ENCODE data around the gene SLC22A12. TPM values are rescaled to one million over a fixed set of nuclear protein-coding genes. Genes with fewer than 3 reads are reported as not detected.
"Not testable (repeated sequence)": the region's sequence is repeated elsewhere in the genome, so short reads cannot be mapped to it uniquely, and the experiment has no call there.

Gene SLC22A12
- total RNA-seq, 1 donor from 2014 or later, result not detected

GRCh38 chr11:64581057-64581523 is 9.9 kb upstream of the SLC22A12 start:
- no peak for DNase-seq (ENCODE audit: missing footprints)

DNA sequence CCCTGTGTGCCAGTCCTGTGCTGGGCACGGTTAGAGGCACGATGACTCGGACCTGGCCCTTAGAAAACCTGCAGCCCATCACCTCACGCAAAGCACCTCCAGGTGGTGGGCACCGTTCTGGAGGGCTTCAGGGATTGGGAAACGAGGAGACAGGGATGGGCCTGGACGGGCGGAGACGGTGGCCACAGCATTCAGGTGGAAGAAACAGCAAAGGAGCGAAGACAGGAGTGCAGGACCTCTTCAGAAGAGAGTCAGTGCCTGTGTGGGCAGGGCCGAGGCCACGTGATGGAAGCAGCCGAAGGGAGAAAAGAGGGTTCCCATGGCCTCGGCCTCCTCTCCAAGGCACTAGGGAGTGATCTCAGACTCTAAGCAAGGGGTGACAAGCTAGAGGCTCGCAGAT is 8.1 kb upstream of the SLC22A12 start:
- DNase-seq (ENCODE audit: missing footprints), result no peak
- intact Hi-C loops (cut with DNase I), result no loop called here
- ATAC-seq, result no peak

More at GRCh38 chr11:64581057-64581523, 9.9 kb upstream of the SLC22A12 start:
- no peak for ATAC-seq
- intact Hi-C loops (cut with DNase I), result no loop called here

DNA sequence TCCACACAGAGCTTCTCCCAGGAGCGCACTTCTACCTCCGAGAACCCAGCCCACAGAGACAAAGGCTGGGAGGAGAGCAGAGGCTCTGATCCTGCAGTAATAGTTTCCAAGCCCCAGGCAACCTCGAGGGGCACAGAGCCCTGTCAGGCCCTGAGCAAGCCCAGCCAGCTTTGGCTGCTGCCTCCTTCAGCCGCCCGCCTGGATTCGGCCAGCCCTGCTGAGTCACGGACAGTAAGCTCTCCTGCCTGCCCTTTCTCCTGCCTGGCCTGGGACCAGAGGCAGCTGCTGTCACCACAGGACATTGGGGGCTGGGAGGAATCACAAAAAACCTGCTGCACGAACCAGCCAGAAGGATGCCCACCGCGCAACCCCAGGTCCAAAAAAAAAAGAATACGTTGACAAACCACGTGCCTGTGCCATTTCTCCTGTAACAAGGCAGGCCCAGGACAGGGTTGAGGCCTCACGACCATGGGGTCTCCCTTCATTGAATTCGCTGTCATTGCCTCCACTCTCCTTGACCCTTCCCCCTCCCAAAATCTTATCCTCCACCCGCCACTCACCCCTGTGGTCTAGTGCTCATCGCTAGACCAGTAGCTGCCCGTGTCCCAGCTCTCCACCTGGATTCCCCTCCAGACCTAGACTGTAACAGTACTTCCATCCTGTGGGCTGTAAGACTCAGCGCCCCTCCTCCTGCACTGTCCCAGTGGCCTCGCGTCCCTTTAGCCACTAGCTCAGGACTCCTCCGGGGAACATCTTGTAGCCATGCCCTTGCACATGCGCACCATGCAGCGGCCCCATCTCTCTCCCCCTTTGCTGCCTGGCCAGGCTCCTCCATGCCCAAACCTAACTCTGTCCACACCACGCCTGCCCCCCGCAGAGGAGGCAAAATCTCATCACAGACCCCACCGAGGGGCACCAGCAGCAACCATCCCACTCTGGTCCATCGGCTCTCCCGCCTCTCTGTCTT is 7.4 kb upstream of the SLC22A12 start:
- peak; percentile 67 for ATAC-seq
- DNase-seq (ENCODE audit: missing footprints), result peak; percentile 68
- intact Hi-C loops (cut with DNase I), result no loop called here

- no peak for ATAC-seq
- peak; percentile 22 for DNase-seq (ENCODE audit: missing footprints)
- intact Hi-C loops (cut with DNase I), result no loop called here
Observed at GRCh38 chr11:64585150-64585549, 5.9 kb upstream of the SLC22A12 start.

DNA sequence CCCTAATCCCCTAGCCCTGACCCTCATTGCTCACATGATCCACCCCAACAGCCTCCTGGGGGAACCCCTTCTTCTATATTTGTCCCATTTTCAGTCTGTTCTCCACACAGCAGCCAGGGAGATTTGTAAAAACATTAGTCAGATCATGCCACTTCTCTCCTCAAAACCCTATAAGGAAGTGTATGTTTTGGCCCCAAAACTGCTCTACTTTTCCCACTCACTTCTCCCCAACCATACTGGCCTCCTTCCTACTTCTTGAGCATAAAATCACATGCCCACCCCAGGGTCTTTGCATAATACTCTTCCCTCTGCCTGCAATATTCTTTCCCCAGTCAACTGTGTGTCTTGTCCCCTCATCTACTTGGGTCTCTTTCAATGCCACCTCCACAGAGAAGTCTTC is 4.7 kb upstream of the SLC22A12 start:
- ATAC-seq (no peak), DNase-seq (ENCODE audit: missing footprints) (no peak)
- intact Hi-C loops (cut with DNase I), result no loop called here

DNA sequence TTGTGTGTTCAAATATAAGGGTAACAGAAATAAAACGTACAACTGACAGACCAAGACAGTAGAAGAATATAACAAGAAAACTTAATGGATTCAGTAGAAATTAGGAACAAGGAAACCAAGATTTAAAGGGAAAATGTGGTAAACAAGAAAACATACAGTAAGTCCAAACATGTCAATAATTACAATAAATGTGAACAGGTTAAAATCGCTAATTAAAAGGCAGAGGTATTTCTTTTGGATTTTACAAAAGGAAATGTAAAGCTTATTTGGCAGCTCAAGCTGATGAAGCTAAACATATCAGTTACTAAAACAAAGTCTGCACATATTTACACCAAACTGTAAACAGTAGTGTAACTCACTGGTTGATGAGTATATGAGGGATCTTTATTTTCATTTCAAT is 2.3 kb upstream of the SLC22A12 start:
- no peak for DNase-seq (ENCODE audit: missing footprints)
- intact Hi-C loops (cut with DNase I), result no loop called here
- no peak for ATAC-seq

DNA sequence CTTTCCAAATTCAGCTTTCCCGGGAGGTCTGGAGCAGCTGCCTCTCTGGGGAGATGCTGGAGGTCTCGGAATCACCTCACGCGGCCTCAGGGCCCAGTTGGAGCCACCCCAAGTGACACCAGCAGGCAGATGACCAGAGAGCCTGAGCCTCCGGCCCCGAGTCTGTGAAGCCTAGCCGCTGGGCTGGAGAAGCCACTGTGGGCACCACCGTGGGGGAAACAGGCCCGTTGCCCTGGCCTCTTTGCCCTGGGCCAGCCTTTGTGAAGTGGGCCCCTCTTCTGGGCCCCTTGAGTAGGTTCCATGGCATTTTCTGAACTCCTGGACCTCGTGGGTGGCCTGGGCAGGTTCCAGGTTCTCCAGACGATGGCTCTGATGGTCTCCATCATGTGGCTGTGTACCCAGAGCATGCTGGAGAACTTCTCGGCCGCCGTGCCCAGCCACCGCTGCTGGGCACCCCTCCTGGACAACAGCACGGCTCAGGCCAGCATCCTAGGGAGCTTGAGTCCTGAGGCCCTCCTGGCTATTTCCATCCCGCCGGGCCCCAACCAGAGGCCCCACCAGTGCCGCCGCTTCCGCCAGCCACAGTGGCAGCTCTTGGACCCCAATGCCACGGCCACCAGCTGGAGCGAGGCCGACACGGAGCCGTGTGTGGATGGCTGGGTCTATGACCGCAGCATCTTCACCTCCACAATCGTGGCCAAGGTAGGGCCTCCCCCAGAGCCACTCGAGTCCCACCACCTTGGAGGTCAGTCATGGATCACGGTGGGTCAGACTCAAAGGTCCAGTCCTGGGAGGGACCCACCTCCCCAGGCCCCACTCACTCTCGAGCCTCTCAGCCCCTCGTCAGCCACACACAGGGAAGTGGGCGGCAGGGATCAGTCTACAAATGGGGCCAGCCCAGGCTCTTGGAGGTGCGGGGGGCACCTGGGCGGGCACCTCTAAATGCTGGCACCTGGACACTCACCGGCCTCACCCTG is 525 bp downstream of the SLC22A12 start:
- intact Hi-C loops (cut with DNase I), result no loop called here
- ATAC-seq (no peak), DNase-seq (ENCODE audit: missing footprints) (peak; percentile 50)

GRCh38 chr11:64592234-64592615 is 1.2 kb downstream of the SLC22A12 start:
- intact Hi-C loops (cut with DNase I), result no loop called here
- DNase-seq (ENCODE audit: missing footprints) (no peak), ATAC-seq (no peak)

- ATAC-seq (no peak), DNase-seq (ENCODE audit: missing footprints) (peak; percentile 44)
- intact Hi-C loops (cut with DNase I), result no loop called here
Observed at GRCh38 chr11:64592656-64593055, 1.6 kb downstream of the SLC22A12 start.

- DNase-seq (ENCODE audit: missing footprints) (peak; percentile 61), ATAC-seq (no peak)
- intact Hi-C loops (cut with DNase I), result no loop called here
Observed at GRCh38 chr11:64593156-64594105, 2.4 kb downstream of the SLC22A12 start.

DNA sequence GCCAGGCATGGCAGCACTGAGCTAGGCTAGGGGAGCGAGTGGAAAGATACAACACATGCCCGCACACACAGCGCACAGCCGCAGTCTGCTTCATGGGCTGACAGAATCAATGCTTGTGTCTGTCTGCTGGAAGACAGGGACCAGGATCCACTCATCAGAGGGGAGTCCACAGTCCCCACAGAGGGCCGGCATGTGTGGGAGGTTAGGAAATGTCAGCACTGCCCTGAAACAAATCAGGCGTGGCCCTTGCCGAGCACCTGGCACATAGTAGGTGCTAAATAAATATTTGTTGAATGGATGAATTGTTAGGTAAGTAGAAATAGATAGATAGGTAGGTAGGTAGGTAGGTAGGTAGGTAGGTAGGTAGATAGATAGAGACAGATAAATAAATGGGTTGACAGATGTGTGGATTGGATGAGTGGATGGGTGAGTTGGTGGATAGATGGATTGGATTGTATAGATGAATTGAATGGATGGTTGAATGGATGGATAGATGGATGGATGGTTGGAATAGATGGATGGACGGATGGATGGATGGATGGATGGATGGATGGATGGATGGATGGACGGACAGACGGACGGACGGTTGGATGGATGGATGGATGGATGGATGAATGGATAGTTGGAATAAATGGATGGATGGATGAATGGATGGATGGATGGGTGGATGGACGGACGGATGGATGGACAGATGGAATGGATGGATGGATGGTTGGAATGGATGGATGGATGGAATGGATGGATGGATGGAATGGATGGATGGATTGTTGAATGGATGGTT is 3.3 kb downstream of the SLC22A12 start:
- intact Hi-C loops (cut with DNase I), result no loop called here
- DNase-seq (ENCODE audit: missing footprints) (peak; percentile 27), ATAC-seq (no peak)

- DNase-seq (ENCODE audit: missing footprints); ATAC-seq: not testable (repeated sequence)
Observed at GRCh38 chr11:64595922-64596321, 4.9 kb downstream of the SLC22A12 start.

GRCh38 chr11:64597671-64598101 is 6.7 kb downstream of the SLC22A12 start:
- DNase-seq (ENCODE audit: missing footprints) (peak; percentile 41), ATAC-seq (no peak)
- intact Hi-C loops (cut with DNase I), result no loop called here

More at GRCh38 chr11:64595922-64596321, 4.9 kb downstream of the SLC22A12 start:
- intact Hi-C loops (cut with DNase I), result not testable (repeated sequence)

- intact Hi-C loops (cut with DNase I), result no loop called here
- ATAC-seq, result no peak
- DNase-seq (ENCODE audit: missing footprints), result peak; percentile 63
Observed at GRCh38 chr11:64598106-64598796, 7.2 kb downstream of the SLC22A12 start.

DNA sequence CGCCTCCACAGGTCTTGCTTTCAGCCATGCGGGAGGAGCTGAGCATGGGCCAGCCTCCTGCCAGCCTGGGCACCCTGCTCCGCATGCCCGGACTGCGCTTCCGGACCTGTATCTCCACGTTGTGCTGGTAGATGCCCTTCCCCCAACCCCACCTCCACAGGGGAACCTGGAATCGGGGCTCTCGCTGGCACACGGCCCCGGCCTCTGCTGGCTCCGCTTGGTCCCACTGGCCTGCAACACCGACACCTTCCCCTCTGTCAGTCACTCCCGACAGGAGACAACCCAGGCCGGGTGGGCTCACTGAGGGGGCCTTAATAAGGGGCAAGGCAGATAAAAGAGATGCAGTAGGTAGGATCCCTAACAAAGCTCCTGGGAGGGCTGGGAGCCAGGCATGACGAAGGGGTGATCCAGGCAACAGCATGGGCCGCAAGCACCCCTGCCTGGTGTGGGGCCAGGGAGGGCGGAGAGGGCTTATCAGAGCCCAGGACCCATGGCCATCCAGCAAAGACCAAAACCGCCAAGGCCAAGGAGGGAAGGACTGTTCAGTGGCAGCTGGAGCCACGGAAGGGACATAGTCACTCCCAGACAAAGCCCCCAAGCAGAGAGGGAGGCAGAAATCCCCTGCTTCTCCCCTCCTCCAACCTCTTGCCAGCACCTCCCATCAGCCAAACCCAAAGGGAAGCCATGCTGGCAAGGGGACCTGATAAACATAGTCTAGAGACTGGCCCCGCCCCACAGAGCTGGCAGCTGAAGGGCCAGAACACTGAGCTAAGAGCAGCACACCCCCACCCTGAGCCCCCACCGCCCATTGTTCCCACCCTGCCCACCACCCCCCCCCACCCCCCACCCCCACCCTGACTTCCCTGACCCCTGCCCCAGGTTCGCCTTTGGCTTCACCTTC is 8.0 kb downstream of the SLC22A12 start:
- no peak for ATAC-seq
- intact Hi-C loops (cut with DNase I), result no loop called here
- peak; percentile 15 for DNase-seq (ENCODE audit: missing footprints)

DNA sequence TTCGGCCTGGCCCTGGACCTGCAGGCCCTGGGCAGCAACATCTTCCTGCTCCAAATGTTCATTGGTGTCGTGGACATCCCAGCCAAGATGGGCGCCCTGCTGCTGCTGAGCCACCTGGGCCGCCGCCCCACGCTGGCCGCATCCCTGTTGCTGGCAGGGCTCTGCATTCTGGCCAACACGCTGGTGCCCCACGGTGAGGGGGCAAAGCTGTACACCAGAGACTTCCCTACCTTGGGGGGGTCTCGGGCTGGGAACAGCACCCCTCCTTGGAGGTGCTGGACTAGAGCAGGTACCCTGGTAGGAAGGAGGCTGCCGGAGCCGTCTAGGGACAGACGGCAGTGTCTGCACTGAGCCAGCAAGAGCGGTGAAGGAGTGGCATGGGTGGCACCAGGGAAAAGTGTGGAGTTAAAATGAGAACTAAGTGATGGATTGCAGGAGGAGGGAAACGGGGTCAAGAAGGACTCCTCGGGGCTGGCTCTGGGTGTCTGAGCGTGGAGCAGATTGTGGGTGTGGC is 8.7 kb downstream of the SLC22A12 start:
- ATAC-seq (no peak), DNase-seq (ENCODE audit: missing footprints) (no peak)
- intact Hi-C loops (cut with DNase I), result no loop called here

Data from Right ventricle myocardium inferior (tissue), 1 donor.